Endodermal cell (in vitro differentiated cells): Measurements from ENCODE around the gene ECSCR. TPM values are rescaled to one million over a fixed set of nuclear protein-coding genes. Genes with fewer than 3 reads are reported as not detected.
"Not testable (repeated sequence)": the region's sequence is repeated elsewhere in the genome, so short reads cannot be mapped to it uniquely, and the experiment has no call there.

Source experiments
- DNase-seq: peaks from one replicate; pipeline ENCODE4 v3.0.0-alpha.2; 2017
- H3K27ac ChIP-seq: 2 replicates; pipeline ENCODE4 v1.5.1; 2013; ENCODE audit warnings: mild to moderate bottlenecking, low read depth, low read length, moderate library complexity
- H3K27me3 ChIP-seq: 2 replicates; pipeline ENCODE4 v1.6.1; 2013; ENCODE audit warnings: mild to moderate bottlenecking, low read length, moderate library complexity; ENCODE audit not compliant: insufficient read depth, control insufficient read depth, poor library complexity, severe bottlenecking
- H3K36me3 ChIP-seq: 2 replicates; pipeline ENCODE4 v1.7.0; 2013; ENCODE audit warnings: mild to moderate bottlenecking, low read length, moderate library complexity; ENCODE audit not compliant: control insufficient read depth, insufficient read depth
- H3K4me1 ChIP-seq: one replicate; pipeline ENCODE4 v1.7.0; 2013; ENCODE audit warnings: low read length; ENCODE audit not compliant: control insufficient read depth, insufficient read depth
- H3K4me3 ChIP-seq: 2 replicates; pipeline ENCODE4 v1.5.1; 2013; ENCODE audit warnings: mild to moderate bottlenecking, low read length, moderate library complexity
- H3K9ac ChIP-seq: 2 replicates; pipeline ENCODE4 v1.6.1; 2013; ENCODE audit warnings: mild to moderate bottlenecking, low read length, moderate library complexity; ENCODE audit not compliant: poor library complexity, severe bottlenecking; ENCODE audit errors: extremely low read depth
- H3K9me3 ChIP-seq: 2 replicates; pipeline ENCODE4 v1.6.1; 2013; ENCODE audit warnings: mild to moderate bottlenecking, low read length, moderate library complexity; ENCODE audit not compliant: control insufficient read depth
- H3K27ac Mint-ChIP-seq: 2 replicates; pipeline ENCODE4 v1.8.0; 2020; ENCODE audit warnings: mixed read lengths
- H3K27me3 Mint-ChIP-seq: 2 replicates; pipeline ENCODE4 v1.8.0; 2021; ENCODE audit warnings: mild to moderate bottlenecking, mixed read lengths; ENCODE audit not compliant: insufficient read depth
- H3K36me3 Mint-ChIP-seq: 2 replicates; pipeline ENCODE4 v1.8.0; 2020; ENCODE audit warnings: low read depth, mixed read lengths
- H3K4me1 Mint-ChIP-seq: 2 replicates; pipeline ENCODE4 v1.8.0; 2020; ENCODE audit warnings: mixed read lengths
- H3K4me3 Mint-ChIP-seq: 2 replicates; pipeline ENCODE4 v1.8.0; 2020; ENCODE audit warnings: mild to moderate bottlenecking, moderate library complexity, mixed read lengths
- H3K9me3 Mint-ChIP-seq: 2 replicates; pipeline ENCODE4 v1.8.0; 2020; ENCODE audit warnings: mild to moderate bottlenecking, mixed read lengths
- WGBS, 2 experiments: methylation state at CpG; one replicate each; pipeline versions ENCODE4 v1.1.5 to v1.1.7; 2013; ENCODE audit warnings: missing lambda C conversion rate in 2 of 2, mixed read lengths in 1 of 2; ENCODE audit not compliant: insufficient coverage in 1 of 2, insufficient read length in 1 of 2; 5-methylcytosine and 5-hydroxymethylcytosine counted together
- total RNA-seq, 2 donors: library from RNA; stranded (reverse); fragmentation: NEBNext Ultra II Directional in 1 of 2; extraction: Animal tissue kit (Norgen Biotek cat#: 25700) in 1 of 2; gene quantifications; 2 replicates in 1 of 2; 3 replicates in 1 of 2; pipeline ENCODE4 v1.2.1, GENCODE V29; 2021
- TF ChIP-seq, protein P1 (sequence below): fragments of 200-600 bp; sonication (generic); conservative IDR thresholded peaks from 2 replicates; pipeline ENCODE4 v1.5.0; 2021; ENCODE audit warnings: antibody characterized with exemption, mild to moderate bottlenecking

Gene ECSCR
- total RNA-seq, 2 donors from 2014 or later, result 0.62 TPM; not detected in 1

DNA sequence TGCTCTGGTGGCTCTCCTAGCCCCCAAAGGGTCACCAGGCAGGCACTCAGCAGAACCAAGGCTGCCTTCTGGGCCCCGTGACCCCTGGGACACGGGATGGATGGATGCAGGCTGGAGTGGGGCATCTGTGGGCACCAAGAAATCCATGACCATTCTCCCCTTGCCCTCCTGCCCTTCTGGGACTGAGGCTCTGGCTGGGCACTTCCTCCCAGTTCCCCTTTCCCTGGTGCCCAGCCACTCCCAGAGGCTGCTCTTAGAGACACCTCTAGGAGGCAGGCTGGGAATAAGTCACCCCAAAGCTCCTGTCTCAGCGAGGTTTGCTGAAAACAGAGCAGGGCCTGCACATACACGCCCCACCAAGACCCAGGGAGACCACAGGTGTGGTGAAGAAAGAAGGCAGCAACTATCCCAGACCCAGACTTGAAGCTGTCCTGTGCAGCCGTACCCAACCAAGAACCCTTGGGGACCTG is 19.1 kb upstream of the ECSCR start:
- no peak overlapping the region for H3K27ac ChIP-seq
- no peaks in the 10 kb centered on the region for H3K9me3 Mint-ChIP-seq

DNA sequence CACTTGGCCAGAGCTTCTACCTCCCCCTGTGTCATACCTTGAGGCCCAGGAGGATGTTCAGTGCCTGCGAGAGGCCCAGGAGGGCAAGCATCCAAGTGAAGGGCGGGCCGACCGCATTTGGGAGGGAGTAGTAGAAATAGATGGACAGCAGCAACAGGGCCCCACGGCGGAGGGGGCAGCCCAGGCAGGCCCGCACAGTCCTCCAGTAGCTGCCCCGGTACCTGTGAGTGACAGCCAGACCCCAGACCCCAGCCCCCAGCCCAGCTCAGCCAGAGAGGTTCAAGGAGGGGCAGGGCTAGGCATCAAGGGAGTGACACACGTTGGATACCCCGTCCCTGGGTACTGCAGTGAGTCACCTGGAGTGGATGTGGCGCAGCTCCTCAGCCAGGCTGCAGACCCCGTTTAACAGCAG is 18.6 kb upstream of the ECSCR start:
- TF ChIP-seq, protein P1, sequence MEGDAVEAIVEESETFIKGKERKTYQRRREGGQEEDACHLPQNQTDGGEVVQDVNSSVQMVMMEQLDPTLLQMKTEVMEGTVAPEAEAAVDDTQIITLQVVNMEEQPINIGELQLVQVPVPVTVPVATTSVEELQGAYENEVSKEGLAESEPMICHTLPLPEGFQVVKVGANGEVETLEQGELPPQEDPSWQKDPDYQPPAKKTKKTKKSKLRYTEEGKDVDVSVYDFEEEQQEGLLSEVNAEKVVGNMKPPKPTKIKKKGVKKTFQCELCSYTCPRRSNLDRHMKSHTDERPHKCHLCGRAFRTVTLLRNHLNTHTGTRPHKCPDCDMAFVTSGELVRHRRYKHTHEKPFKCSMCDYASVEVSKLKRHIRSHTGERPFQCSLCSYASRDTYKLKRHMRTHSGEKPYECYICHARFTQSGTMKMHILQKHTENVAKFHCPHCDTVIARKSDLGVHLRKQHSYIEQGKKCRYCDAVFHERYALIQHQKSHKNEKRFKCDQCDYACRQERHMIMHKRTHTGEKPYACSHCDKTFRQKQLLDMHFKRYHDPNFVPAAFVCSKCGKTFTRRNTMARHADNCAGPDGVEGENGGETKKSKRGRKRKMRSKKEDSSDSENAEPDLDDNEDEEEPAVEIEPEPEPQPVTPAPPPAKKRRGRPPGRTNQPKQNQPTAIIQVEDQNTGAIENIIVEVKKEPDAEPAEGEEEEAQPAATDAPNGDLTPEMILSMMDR, result no peak
- no peaks in the 10 kb centered on the region for H3K9me3 ChIP-seq
- no peaks in the 10 kb centered on the region for H3K4me1 ChIP-seq
- 90 to 95% methylated on average over 6 to 12 of the region's 12 CpGs for WGBS, 2 experiments
- Mint-ChIP-seq H3K4me1 (peaks cover 7% of the 10 kb centered on the region), H3K27ac (no peak overlapping the region), H3K4me3 (no peak overlapping the region), H3K27me3 (no peaks in the 10 kb centered on the region), H3K36me3 (no peaks in the 10 kb centered on the region), H3K9me3 (no peaks in the 10 kb centered on the region)
- no peaks in the 10 kb centered on the region for H3K36me3 ChIP-seq
- DNase-seq, result peak; percentile 53
- no peaks in the 10 kb centered on the region for H3K27me3 ChIP-seq
- no peak overlapping the region for H3K27ac ChIP-seq
- no peak overlapping the region for H3K9ac ChIP-seq
- no peak overlapping the region for H3K4me3 ChIP-seq

More for the DNA sequence above, 19.1 kb upstream of the ECSCR start:
- no peak for DNase-seq
- H3K27me3 ChIP-seq, result no peaks in the 10 kb centered on the region
- Mint-ChIP-seq H3K27ac (no peak overlapping the region), H3K27me3 (peaks cover 3% of the 10 kb centered on the region), H3K4me3 (no peak overlapping the region), H3K36me3 (no peaks in the 10 kb centered on the region), H3K4me1 (peaks cover 9% of the 10 kb centered on the region)
- no peaks in the 10 kb centered on the region for H3K9me3 ChIP-seq
- H3K4me1 ChIP-seq, result no peaks in the 10 kb centered on the region
- H3K4me3 ChIP-seq, result no peak overlapping the region
- H3K9ac ChIP-seq, result no peak overlapping the region
- TF ChIP-seq, protein P1, result peak; percentile 26
- 85 to 88% methylated on average over 4 to 5 of the region's 5 CpGs for WGBS, 2 experiments
- no peaks in the 10 kb centered on the region for H3K36me3 ChIP-seq

DNA sequence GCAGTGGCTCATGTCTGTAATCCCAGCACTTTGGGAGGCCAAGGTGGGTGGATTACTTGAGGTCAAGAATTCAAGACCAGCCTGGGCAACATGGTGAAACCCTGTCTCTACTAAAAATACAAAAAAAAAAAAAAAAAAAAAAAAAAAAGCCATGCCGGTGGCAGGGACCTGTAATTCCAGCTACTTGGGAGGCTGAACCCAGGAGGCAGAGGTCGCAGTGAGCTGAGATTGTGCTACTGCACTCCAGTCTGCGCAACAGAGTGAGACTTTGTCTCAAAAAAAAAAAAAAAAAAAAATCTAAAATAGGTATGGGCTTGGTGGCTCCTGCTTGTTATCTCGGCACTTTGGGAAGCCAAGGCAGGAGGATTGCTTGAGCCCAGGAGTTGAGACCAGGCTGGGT is 17.2 kb upstream of the ECSCR start:
- H3K27me3 Mint-ChIP-seq, DNase-seq, H3K27ac Mint-ChIP-seq, H3K4me3 Mint-ChIP-seq, H3K9me3 Mint-ChIP-seq, H3K27ac ChIP-seq, H3K36me3 ChIP-seq, H3K9ac ChIP-seq, H3K27me3 ChIP-seq, H3K36me3 Mint-ChIP-seq, H3K9me3 ChIP-seq, H3K4me1 ChIP-seq, H3K4me3 ChIP-seq, H3K4me1 Mint-ChIP-seq: not testable (repeated sequence)
- 60 to 84% methylated on average over 1 to 4 of the region's 4 CpGs for WGBS, 2 experiments
